SK-N-MC (cell line): Measurements from ENCODE around the gene UFSP1.

Experiments
- EZH2 ChIP-seq: fragments of 200-600 bp; sonication (generic); IDR thresholded peaks from one replicate; pipeline ENCODE4 v1.6.1; 2017; ENCODE audit warnings: antibody characterized with exemption
- POLR2AphosphoS5 ChIP-seq: IDR thresholded peaks from 2 replicates; pipeline ENCODE4 v1.6.1; 2012; ENCODE audit warnings: mild to moderate bottlenecking, low read depth, low read length, borderline replicate concordance

GRCh38 chr7:100859856-100860255 lies 29.7 kb downstream of the UFSP1 start:
- TF ChIP-seq EZH2 = no peak
- no peak for TF ChIP-seq POLR2AphosphoS5
